Measurements from ENCODE around the gene ARSG. TPM values are rescaled to one million over a fixed set of nuclear protein-coding genes. Genes with fewer than 3 reads are reported as not detected.
A peak's percentile ranks its signal among the peaks of the same experiment; 100 is the strongest.
"Not testable (repeated sequence)": the region's sequence is repeated elsewhere in the genome, so short reads cannot be mapped to it uniquely, and the experiment has no call there.

Gene ARSG
- total and polyA plus RNA-seq, 2 experiments from 2014 or later: 1.7 to 5.1 TPM

GRCh38 chr17:68306819-68307218 lies 15.5 kb downstream of the ARSG start:
- Histone ChIP-seq H3K4me2 (no peak overlapping the region), H3K4me3 (no peak overlapping the region), H3K9me2 (ENCODE audit: insufficient read depth) (0 out of 2 replicates have a peak, but pooled peaks cover 2% of the 10 kb centered on the region), H3K36me3 (ENCODE audit: insufficient read depth) (no peaks in the 10 kb centered on the region; the same call in 1 of the 2 replicates), H3F3A (replicated peaks; ENCODE audit: low read depth) (no peaks in the 10 kb centered on the region), H2AFZ (no peak overlapping the region), H3K27ac (ENCODE audit: low read depth) (no peak overlapping the region), H4K20me1 (replicated peaks; ENCODE audit: insufficient read depth) (no peaks in the 10 kb centered on the region), H3K79me2 (replicated peaks; ENCODE audit: insufficient read depth) (no peaks in the 10 kb centered on the region), H3K27me3 (ENCODE audit: insufficient read depth) (no peaks in the 10 kb centered on the region), H3K4me1 (ENCODE audit: insufficient read depth) (no peaks in the 10 kb centered on the region)
- no peak for TF ChIP-seq ZNF114 (CRISPR knock-in tag; IDR thresholded peaks at IDR 0.05)
- TF ChIP-seq EZH2phosphoT487 (IDR thresholded peaks at IDR 0.05; ENCODE audit: unreplicated experiment): no peak
- TF ChIP-seq NANOG (IDR thresholded peaks at IDR 0.05; ENCODE audit: borderline replicate concordance): no peak
- Mint-ChIP-seq H3K4me1 (peaks cover 12% of the 10 kb centered on the region), H3K36me3 (ENCODE audit: low read depth) (peaks cover 17% of the 10 kb centered on the region), H3K4me3 (no peak overlapping the region), H3K9me3 (no peaks in the 10 kb centered on the region; the same call in 1 of the 3 replicates), H3K27me3 (ENCODE audit: insufficient read depth, low read depth, poor library complexity) (peaks cover 8% of the 10 kb centered on the region), H3K27ac (0 out of 2 replicates have a peak overlapping the region, but pooled peaks have one; percentile 65)
- no peak for ATAC-seq
- no peak for DNase-seq (ENCODE audit: low spot score)

DNA sequence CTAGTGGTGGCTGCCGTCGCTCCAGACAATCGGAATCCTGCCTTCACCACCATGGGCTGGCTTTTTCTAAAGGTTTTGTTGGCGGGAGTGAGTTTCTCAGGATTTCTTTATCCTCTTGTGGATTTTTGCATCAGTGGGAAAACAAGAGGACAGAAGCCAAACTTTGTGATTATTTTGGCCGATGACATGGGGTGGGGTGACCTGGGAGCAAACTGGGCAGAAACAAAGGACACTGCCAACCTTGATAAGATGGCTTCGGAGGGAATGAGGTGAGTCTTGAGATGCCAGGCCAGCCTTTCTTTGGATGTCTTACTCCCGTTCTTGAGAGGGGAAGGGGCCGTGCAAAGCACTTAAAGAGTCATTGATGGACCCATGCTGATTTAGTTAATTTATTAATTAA lies 16.1 kb downstream of the ARSG start:
- Histone ChIP-seq H3K27me3 (ENCODE audit: insufficient read depth) (no peaks in the 10 kb centered on the region), H3F3A (replicated peaks; ENCODE audit: low read depth) (no peaks in the 10 kb centered on the region), H3K4me1 (ENCODE audit: insufficient read depth) (no peaks in the 10 kb centered on the region), H3K27ac (ENCODE audit: low read depth) (no peak overlapping the region), H3K79me2 (replicated peaks; ENCODE audit: insufficient read depth) (no peaks in the 10 kb centered on the region), H3K9me2 (ENCODE audit: insufficient read depth) (0 out of 2 replicates have a peak, but pooled peaks cover 2% of the 10 kb centered on the region), H3K36me3 (ENCODE audit: insufficient read depth) (no peaks in the 10 kb centered on the region; the same call in 1 of the 2 replicates), H3K4me3 (no peak overlapping the region), H4K20me1 (replicated peaks; ENCODE audit: insufficient read depth) (no peaks in the 10 kb centered on the region), H3K4me2 (no peak overlapping the region), H2AFZ (no peak overlapping the region)
- ATAC-seq: no peak
- H3K27ac Mint-ChIP-seq: no peak overlapping the region
- no peaks in the 10 kb centered on the region; the same call in 1 of the 3 replicates for H3K9me3 Mint-ChIP-seq
- TF ChIP-seq, protein P1, sequence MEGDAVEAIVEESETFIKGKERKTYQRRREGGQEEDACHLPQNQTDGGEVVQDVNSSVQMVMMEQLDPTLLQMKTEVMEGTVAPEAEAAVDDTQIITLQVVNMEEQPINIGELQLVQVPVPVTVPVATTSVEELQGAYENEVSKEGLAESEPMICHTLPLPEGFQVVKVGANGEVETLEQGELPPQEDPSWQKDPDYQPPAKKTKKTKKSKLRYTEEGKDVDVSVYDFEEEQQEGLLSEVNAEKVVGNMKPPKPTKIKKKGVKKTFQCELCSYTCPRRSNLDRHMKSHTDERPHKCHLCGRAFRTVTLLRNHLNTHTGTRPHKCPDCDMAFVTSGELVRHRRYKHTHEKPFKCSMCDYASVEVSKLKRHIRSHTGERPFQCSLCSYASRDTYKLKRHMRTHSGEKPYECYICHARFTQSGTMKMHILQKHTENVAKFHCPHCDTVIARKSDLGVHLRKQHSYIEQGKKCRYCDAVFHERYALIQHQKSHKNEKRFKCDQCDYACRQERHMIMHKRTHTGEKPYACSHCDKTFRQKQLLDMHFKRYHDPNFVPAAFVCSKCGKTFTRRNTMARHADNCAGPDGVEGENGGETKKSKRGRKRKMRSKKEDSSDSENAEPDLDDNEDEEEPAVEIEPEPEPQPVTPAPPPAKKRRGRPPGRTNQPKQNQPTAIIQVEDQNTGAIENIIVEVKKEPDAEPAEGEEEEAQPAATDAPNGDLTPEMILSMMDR (conservative IDR thresholded peaks at IDR 0.05; ENCODE audit: low read depth in 2 of 2): no peak
- peaks cover 3% of the 10 kb centered on the region for H3K27me3 Mint-ChIP-seq (ENCODE audit: insufficient read depth, low read depth, poor library complexity)
- H3K36me3 Mint-ChIP-seq (ENCODE audit: low read depth): peaks cover 17% of the 10 kb centered on the region
- no peak overlapping the region for H3K4me3 Mint-ChIP-seq
- peaks cover 5% of the 10 kb centered on the region for H3K4me1 Mint-ChIP-seq
- no peak for DNase-seq (ENCODE audit: low spot score)

DNA sequence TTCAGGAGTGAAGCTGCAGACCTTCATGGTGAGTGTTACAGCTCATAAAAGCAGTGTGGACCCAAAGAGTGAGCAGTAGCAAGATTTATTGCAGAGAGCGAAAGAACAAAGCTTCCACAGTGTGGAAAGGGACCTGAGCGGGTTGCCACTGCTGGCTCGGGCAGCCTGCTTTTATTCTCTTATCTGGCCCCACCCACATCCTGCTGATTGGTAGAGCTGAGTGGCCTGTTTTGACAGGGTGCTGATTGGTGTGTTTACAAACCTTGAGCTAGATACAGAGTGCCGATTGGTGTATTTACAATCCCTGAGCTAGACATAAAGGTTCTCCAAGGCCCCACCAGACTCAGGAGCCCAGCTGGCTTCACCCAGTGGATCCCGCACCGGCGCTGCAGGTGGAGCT lies 17.2 kb downstream of the ARSG start:
- not testable (repeated sequence) for H3K9me2 ChIP-seq (ENCODE audit: insufficient read depth); H4K20me1 ChIP-seq (replicated peaks; ENCODE audit: insufficient read depth); H3K27ac ChIP-seq (ENCODE audit: low read depth); H3K27ac Mint-ChIP-seq; H2AFZ ChIP-seq; H3K27me3 Mint-ChIP-seq (ENCODE audit: insufficient read depth, low read depth, poor library complexity); H3K4me1 ChIP-seq (ENCODE audit: insufficient read depth); H3K4me3 ChIP-seq; ATAC-seq; H3K79me2 ChIP-seq (replicated peaks; ENCODE audit: insufficient read depth); H3K27me3 ChIP-seq (ENCODE audit: insufficient read depth); H3K4me2 ChIP-seq; H3F3A ChIP-seq (replicated peaks; ENCODE audit: low read depth); H3K4me3 Mint-ChIP-seq; H3K36me3 ChIP-seq (ENCODE audit: insufficient read depth); H3K4me1 Mint-ChIP-seq; DNase-seq (ENCODE audit: low spot score); H3K9me3 Mint-ChIP-seq
- peaks cover 17% of the 10 kb centered on the region for H3K36me3 Mint-ChIP-seq (ENCODE audit: low read depth)

- not testable (repeated sequence) for H3F3A ChIP-seq (replicated peaks; ENCODE audit: low read depth); H3K4me1 Mint-ChIP-seq; H2AFZ ChIP-seq; H3K9me2 ChIP-seq (ENCODE audit: insufficient read depth); H3K27ac Mint-ChIP-seq; H3K27me3 Mint-ChIP-seq (ENCODE audit: insufficient read depth, low read depth, poor library complexity); H3K9me3 Mint-ChIP-seq; ATAC-seq; H3K4me1 ChIP-seq (ENCODE audit: insufficient read depth); H3K27me3 ChIP-seq (ENCODE audit: insufficient read depth); H3K79me2 ChIP-seq (replicated peaks; ENCODE audit: insufficient read depth); H3K27ac ChIP-seq (ENCODE audit: low read depth); H3K4me3 Mint-ChIP-seq; H3K36me3 ChIP-seq (ENCODE audit: insufficient read depth); H4K20me1 ChIP-seq (replicated peaks; ENCODE audit: insufficient read depth); H3K4me3 ChIP-seq; DNase-seq (ENCODE audit: low spot score); H3K4me2 ChIP-seq
- H3K36me3 Mint-ChIP-seq (ENCODE audit: low read depth): peaks cover 17% of the 10 kb centered on the region
These were observed 17.9 kb downstream of the ARSG start for GRCh38 chr17:68309066-68309670.
